Stomach smooth muscle (tissue), 2 donors: ENCODE results near the gene ADCY3.

Experiments used
- H3K27ac ChIP-seq: one replicate; pipeline ENCODE4 v1.7.0; 2013; ENCODE audit warnings: mild to moderate bottlenecking, low read length, inconsistent platforms
- H3K27me3 ChIP-seq, 2 donors: one replicate each; pipeline ENCODE4 v1.7.0; 2013; ENCODE audit warnings: low read length in 2 of 2; ENCODE audit not compliant: insufficient read depth in 2 of 2, control insufficient read depth in 1 of 2
- H3K36me3 ChIP-seq, 2 donors: one replicate each; pipeline ENCODE4 v1.7.0; 2013; ENCODE audit warnings: low read length in 2 of 2; ENCODE audit not compliant: control insufficient read depth in 2 of 2, insufficient read depth in 2 of 2
- H3K4me1 ChIP-seq: one replicate; pipeline ENCODE4 v1.7.0; 2013; ENCODE audit warnings: low read length; ENCODE audit not compliant: control insufficient read depth, insufficient read depth
- H3K4me3 ChIP-seq, 2 donors: one replicate each; pipeline ENCODE4 v1.7.0; 2013; ENCODE audit warnings: low read length in 2 of 2
- H3K9ac ChIP-seq, 2 donors: one replicate each; pipeline ENCODE4 v1.7.0; 2013; ENCODE audit warnings: low read length in 2 of 2, mild to moderate bottlenecking in 1 of 2
- H3K9me3 ChIP-seq, 2 donors: one replicate each; pipeline ENCODE4 v1.7.0; 2013; ENCODE audit warnings: low read length in 2 of 2; ENCODE audit not compliant: control insufficient read depth in 2 of 2
- donor health status: healthy.
- donor health status: Pancreatic carcinoma.

ADCY3 gene

GRCh38 chr2:24920098-24920808, at the start of gene ADCY3:
Gene ADCY3 (minus strand): TSS chr2:24920237. CDS start chr2:24918987, 1,250 bp downstream.
- Histone ChIP-seq H3K36me3 (no peaks in the 10 kb centered on the region), H3K4me3 (peak within 1 kb of the TSS; percentile 59 to 74), H3K27me3 (peaks cover 0 to 3% of the 10 kb centered on the region in 2 donors), H3K9me3 (no peaks in the 10 kb centered on the region), H3K4me1 (peaks cover 22% of the 10 kb centered on the region), H3K27ac (no peak within 1 kb of the TSS), H3K9ac (peak within 1 kb of the TSS; percentile 55 to 61)

GRCh38 chr2:24969784-24970183, 49.7 kb upstream of the ADCY3 start:
- no peaks in the 10 kb centered on the region for H3K9me3 ChIP-seq
- peaks cover 11 to 13% of the 10 kb centered on the region in 2 donors for H3K36me3 ChIP-seq
- H3K27me3 ChIP-seq = no peaks in the 10 kb centered on the region
- no peak overlapping the region for H3K9ac ChIP-seq
- H3K4me3 ChIP-seq = no peak overlapping the region
- H3K4me1 ChIP-seq = peaks cover 8% of the 10 kb centered on the region
- no peak overlapping the region for H3K27ac ChIP-seq

GRCh38 chr2:24961903-24962302, 41.9 kb upstream of the ADCY3 start:
- Histone ChIP-seq H3K27ac (no peak overlapping the region), H3K4me1 (no peaks in the 10 kb centered on the region), H3K9me3 (no peaks in the 10 kb centered on the region), H3K36me3 (peaks cover 41% of the 10 kb centered on the region in 2 donors), H3K9ac (no peak overlapping the region), H3K4me3 (no peak overlapping the region), H3K27me3 (no peaks in the 10 kb centered on the region)

DNA sequence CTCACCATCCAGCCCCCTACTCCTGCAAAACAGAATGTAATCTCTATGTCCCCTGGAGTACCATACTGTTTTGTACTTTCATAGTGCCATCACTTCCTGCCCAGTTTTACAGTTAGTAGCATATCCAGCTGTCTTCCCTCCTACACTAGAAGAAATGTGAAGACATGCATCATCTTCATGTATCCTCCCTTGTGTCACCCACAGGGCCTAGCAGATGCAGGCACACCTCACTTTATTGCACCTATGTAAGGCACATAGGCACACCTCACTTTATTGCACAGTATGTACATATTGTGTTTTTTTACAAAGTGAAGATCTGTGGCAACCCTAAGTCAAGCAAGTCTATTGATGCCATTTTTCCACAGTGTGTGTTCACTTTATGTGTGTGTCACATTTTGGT, 39.7 kb upstream of the ADCY3 start:
- Histone ChIP-seq H3K36me3 (peaks cover 47 to 50% of the 10 kb centered on the region in 2 donors), H3K9me3 (no peaks in the 10 kb centered on the region), H3K9ac (no peak overlapping the region), H3K27me3 (no peaks in the 10 kb centered on the region), H3K27ac (no peak overlapping the region), H3K4me1 (no peaks in the 10 kb centered on the region), H3K4me3 (no peak overlapping the region)

DNA sequence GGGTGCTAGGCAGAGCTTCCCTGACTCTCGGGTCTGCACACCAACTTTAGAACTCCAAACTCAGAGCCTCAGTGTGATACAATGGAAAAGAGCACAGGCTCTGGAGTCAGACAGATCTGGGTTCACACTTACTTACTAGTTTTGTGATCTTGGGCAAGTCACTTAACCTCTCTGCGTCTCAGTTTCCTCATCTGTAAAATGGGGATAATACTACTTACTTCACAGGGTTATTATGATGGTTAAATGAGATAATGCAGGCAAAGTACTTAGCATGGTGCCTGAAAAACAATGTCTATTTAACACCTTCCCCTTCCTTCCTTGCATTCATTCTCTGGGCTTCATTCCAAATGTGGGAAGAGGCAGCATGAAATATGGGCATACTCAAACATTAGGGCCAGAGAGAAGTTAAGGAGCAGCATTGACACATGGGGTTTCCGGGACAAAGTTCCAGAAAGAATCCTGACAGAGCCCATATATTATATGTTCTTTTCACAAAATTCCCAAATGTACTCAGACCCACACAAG, 38.4 kb upstream of the ADCY3 start:
- Histone ChIP-seq H3K27me3 (no peaks in the 10 kb centered on the region), H3K27ac (no peak overlapping the region), H3K9me3 (no peaks in the 10 kb centered on the region), H3K36me3 (peaks cover 50% of the 10 kb centered on the region in 2 donors), H3K4me1 (no peaks in the 10 kb centered on the region), H3K4me3 (no peak overlapping the region), H3K9ac (no peak overlapping the region)

DNA sequence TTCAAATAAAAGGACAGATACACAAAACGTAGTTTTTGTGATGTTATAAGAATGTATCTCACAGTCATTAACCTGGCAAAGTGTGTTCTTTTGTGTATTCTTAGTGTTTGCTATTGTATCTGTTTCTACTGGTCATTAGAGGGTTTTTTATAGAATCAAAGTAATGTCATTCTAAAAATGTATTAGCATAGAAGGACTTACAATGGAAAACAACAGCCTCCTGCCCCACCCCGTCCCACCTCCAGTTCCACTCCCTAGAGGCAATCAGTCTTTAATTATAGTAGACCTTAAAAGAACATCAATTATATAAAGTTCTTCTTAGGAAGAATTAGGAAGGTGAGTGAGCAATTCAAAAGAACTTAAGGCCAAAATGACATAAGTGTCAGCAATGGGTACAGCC, 37.9 kb upstream of the ADCY3 start:
- Histone ChIP-seq H3K9me3 (no peaks in the 10 kb centered on the region), H3K4me3 (no peak overlapping the region), H3K27me3 (no peaks in the 10 kb centered on the region), H3K4me1 (no peaks in the 10 kb centered on the region), H3K9ac (no peak overlapping the region), H3K36me3 (peaks cover 45 to 50% of the 10 kb centered on the region in 2 donors), H3K27ac (no peak overlapping the region)

DNA sequence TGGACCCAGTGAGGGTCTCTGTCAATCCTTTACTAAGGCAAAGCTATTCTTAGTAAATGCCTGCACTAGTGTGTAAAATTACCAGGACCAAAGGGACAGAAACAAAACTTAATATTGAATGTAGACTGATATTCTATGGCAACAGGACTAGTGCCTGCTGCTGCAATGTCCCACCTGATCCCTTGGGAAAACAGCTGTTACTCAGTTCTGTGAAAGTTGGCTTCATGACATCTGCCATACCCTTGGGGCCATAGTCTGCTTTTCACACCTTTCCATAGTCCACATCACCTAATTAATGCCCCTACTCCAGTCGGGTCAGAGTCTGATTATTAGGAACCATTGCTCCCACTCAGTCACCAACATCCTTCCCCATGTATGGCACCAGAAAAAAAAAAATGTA, 37.2 kb upstream of the ADCY3 start:
- H3K9ac ChIP-seq = no peak overlapping the region
- H3K4me3 ChIP-seq = no peak overlapping the region
- H3K36me3 ChIP-seq = peaks cover 44 to 48% of the 10 kb centered on the region in 2 donors
- H3K27me3 ChIP-seq = no peaks in the 10 kb centered on the region
- no peaks in the 10 kb centered on the region for H3K9me3 ChIP-seq
- no peaks in the 10 kb centered on the region for H3K4me1 ChIP-seq
- H3K27ac ChIP-seq = no peak overlapping the region

- no peak overlapping the region for H3K27ac ChIP-seq
- H3K9ac ChIP-seq = no peak overlapping the region
- no peaks in the 10 kb centered on the region for H3K9me3 ChIP-seq
- peaks cover 47 to 49% of the 10 kb centered on the region in 2 donors for H3K36me3 ChIP-seq
- H3K27me3 ChIP-seq = no peaks in the 10 kb centered on the region
- no peaks in the 10 kb centered on the region for H3K4me1 ChIP-seq
- no peak overlapping the region for H3K4me3 ChIP-seq
Measured at GRCh38 chr2:24955921-24956320, 35.9 kb upstream of the ADCY3 start.

DNA sequence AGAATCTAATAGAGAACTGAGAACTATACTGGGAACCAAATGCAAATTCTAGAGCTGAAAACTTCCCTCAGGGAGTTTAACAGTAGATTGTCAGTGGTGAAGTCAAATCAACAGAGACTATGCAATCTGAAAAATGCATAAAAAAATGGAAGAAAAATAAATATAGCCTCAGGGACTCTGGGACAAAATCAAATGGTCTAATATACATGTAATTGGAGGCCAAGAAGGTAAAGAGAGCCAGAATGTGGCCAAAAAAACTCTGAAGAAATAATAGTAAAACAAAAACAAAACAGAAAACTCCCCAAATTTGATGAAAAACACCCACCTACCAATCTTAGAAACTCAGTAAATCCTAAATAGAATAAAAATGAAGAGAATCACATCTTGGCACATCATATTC, 35.2 kb upstream of the ADCY3 start:
- peaks cover 44 to 49% of the 10 kb centered on the region in 2 donors for H3K36me3 ChIP-seq
- H3K27me3 ChIP-seq = no peaks in the 10 kb centered on the region
- no peaks in the 10 kb centered on the region for H3K9me3 ChIP-seq
- H3K27ac ChIP-seq = no peak overlapping the region
- no peaks in the 10 kb centered on the region for H3K4me1 ChIP-seq
- no peak overlapping the region for H3K4me3 ChIP-seq
- H3K9ac ChIP-seq = no peak overlapping the region

DNA sequence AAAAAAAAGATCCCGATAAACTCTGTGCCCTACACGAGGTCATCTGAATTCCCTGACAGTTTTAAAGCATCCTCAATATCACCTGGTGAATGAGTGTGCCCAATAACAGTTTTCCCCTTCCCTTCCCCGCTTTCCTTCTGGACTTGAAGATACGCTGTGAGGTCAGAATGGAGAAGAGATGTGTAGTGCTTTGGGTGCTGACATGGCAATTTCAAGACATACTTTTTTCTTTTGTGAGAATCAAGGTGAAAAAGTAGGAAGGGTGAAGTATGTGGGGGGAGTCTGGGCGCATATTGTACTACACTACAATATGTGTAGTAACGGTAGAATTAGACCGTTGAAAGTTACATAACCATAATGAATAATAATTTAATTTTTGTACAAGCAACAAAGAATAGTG, 30.1 kb upstream of the ADCY3 start:
- H3K27ac ChIP-seq = no peak overlapping the region
- H3K36me3 ChIP-seq = peaks cover 33 to 40% of the 10 kb centered on the region in 2 donors

GRCh38 chr2:24948506-24948905, 28.5 kb upstream of the ADCY3 start:
- Histone ChIP-seq H3K36me3 (peaks cover 33 to 35% of the 10 kb centered on the region in 2 donors), H3K9ac (no peak overlapping the region), H3K9me3 (no peaks in the 10 kb centered on the region)

More for the DNA sequence above, 30.1 kb upstream of the ADCY3 start:
- Histone ChIP-seq H3K4me1 (no peaks in the 10 kb centered on the region), H3K9ac (no peak overlapping the region), H3K9me3 (no peaks in the 10 kb centered on the region), H3K4me3 (no peak overlapping the region), H3K27me3 (no peaks in the 10 kb centered on the region)

More at GRCh38 chr2:24948506-24948905, 28.5 kb upstream of the ADCY3 start:
- Histone ChIP-seq H3K4me3 (no peak overlapping the region), H3K27ac (no peak overlapping the region), H3K4me1 (no peaks in the 10 kb centered on the region), H3K27me3 (no peaks in the 10 kb centered on the region)
